ENCODE results near the gene SURF6. TPM values are rescaled to one million over a fixed set of nuclear protein-coding genes. Genes with fewer than 3 reads are reported as not detected.

Gene SURF6
- total RNA-seq, 1 donor from 2014 or later, result 24.9 TPM

DNA sequence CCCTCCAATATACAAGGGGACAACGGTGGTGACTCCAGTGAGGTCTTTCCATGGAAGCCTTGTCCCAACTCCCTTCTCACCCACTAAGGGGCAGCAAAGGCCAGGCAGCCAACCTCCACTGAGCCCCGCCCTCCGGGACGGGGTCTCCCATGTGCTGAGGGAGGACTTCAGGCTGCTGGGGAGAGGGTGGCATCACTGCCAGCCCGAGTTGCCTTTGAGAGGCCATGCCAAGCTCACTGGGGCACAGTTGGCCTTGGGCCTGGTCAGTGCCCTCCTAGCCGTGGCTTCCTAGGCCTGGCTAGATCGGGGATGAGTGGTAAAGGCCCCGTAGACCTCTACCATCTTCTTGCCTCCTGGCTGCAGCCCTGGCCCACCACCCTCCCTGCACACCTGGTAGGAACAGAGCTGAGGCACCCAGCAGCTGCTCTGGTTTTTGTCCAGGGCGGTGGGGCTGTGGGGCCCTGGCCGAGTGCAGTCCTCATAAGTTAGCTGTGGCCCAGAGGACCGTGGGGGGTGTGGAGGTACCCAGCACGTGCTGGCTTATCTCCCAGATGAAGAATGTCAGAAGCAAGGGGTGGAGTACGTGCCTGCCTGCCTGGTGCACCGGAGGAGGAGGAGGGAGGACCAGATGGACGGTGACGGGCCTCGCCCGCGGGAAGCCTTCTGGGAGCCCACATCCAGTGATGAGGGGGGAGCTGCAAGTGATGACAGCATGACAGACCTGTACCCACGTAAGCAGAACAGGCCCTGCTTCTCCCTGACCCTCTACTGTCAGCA lies 23.6 kb upstream of the SURF6 start:
- H3K27ac Mint-ChIP-seq, result no peak overlapping the region
- peak overlapping the region; percentile 43 for H3K4me3 Mint-ChIP-seq
- H3K27me3 Mint-ChIP-seq (ENCODE audit: low read depth), result no peaks in the 10 kb centered on the region
- DNase-seq (ENCODE audit: low spot score in 2 of 2, unreplicated experiment in 2 of 2), result no peak
- peaks cover 22% of the 10 kb centered on the region for H3K36me3 Mint-ChIP-seq
- peaks cover 3% of the 10 kb centered on the region for H3K4me1 Mint-ChIP-seq
- TF ChIP-seq, protein P1, sequence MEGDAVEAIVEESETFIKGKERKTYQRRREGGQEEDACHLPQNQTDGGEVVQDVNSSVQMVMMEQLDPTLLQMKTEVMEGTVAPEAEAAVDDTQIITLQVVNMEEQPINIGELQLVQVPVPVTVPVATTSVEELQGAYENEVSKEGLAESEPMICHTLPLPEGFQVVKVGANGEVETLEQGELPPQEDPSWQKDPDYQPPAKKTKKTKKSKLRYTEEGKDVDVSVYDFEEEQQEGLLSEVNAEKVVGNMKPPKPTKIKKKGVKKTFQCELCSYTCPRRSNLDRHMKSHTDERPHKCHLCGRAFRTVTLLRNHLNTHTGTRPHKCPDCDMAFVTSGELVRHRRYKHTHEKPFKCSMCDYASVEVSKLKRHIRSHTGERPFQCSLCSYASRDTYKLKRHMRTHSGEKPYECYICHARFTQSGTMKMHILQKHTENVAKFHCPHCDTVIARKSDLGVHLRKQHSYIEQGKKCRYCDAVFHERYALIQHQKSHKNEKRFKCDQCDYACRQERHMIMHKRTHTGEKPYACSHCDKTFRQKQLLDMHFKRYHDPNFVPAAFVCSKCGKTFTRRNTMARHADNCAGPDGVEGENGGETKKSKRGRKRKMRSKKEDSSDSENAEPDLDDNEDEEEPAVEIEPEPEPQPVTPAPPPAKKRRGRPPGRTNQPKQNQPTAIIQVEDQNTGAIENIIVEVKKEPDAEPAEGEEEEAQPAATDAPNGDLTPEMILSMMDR (IDR thresholded peaks at IDR 0.05; ENCODE audit: unreplicated experiment), result no peak
- H3K9me3 Mint-ChIP-seq, result no peaks in the 10 kb centered on the region

DNA sequence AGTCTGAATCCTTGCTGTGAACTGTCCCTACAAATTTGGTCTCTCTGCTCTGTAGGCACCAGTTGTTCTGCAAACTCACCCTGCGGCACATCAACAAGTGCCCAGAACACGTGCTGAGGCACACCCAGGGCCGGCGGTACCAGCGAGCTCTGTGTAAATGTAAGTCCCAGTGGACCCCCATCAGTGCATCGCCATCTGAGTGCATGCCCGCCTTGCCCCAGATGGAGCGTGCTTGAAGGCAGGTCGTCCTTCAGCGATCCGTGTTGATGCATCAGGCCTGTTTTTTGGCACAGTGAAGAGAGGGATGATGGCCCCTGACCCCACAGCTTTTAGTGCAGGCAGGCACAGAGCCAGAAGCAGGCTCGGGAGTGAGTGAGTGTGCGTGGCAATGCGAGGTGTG lies 21.7 kb upstream of the SURF6 start:
- H3K27ac Mint-ChIP-seq, result no peak overlapping the region
- peak overlapping the region; percentile 71 for H3K4me3 Mint-ChIP-seq
- TF ChIP-seq, protein P1 (IDR thresholded peaks at IDR 0.05; ENCODE audit: unreplicated experiment), result no peak

DNA sequence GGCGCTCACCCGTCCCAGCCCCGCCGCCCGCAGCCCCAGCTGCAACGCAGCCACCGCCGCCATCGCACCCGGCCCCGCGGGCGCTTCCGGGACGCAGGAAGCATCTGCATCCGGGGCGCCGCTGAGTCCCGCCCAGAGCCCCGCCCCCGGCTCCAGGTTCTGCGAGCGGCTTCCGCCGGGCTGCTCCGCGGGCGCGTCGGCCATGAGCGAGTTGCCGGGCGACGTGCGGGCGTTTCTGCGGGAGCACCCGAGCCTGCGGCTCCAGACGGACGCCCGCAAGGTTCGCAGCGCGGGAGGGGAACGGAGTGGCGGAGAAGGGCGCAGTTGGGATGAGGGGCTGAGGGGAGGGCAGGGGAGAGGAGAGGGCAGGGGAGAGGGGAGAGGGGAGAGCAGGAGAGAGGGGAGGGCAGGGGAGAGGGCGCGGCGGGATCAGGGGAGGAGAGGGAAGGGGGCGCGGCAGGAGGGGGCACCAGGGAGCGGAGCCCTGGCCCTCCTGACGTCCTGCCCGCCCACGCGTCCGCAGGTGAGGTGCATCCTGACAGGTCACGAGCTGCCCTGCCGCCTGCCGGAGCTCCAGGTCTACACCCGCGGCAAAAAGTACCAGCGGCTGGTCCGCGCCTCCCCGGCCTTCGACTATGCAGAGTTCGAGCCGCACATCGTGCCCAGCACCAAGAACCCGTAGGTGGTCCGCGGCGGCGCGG lies 20.6 kb upstream of the SURF6 start, which contains the start of the genes SURF1 and SURF2:
TSS of gene SURF1 (minus strand) at position 97 of the 701 bp plus-strand sequence. CDS start at position 63, 34 bp downstream.
TSS of gene SURF2 (plus strand) at position 160 of the 701 bp plus-strand sequence. CDS start at position 203, 43 bp downstream.
- Mint-ChIP-seq H3K27ac (peak within 1 kb of the TSS; percentile 88), H3K27me3 (ENCODE audit: low read depth) (no peaks in the 10 kb centered on the region), H3K36me3 (peaks cover 13% of the 10 kb centered on the region), H3K9me3 (no peaks in the 10 kb centered on the region), H3K4me1 (peaks cover 3% of the 10 kb centered on the region), H3K4me3 (peak within 1 kb of the TSS; percentile 88)
- TF ChIP-seq, protein P1 (IDR thresholded peaks at IDR 0.05; ENCODE audit: unreplicated experiment), result no peak
- DNase-seq (ENCODE audit: low spot score in 2 of 2, unreplicated experiment in 2 of 2), result peak; percentile 81 to 92

More for the DNA sequence above, 21.7 kb upstream of the SURF6 start:
- H3K27me3 Mint-ChIP-seq (ENCODE audit: low read depth), result no peaks in the 10 kb centered on the region
- no peaks in the 10 kb centered on the region for H3K9me3 Mint-ChIP-seq
- DNase-seq (ENCODE audit: low spot score in 2 of 2, unreplicated experiment in 2 of 2), result no peak
- H3K36me3 Mint-ChIP-seq, result peaks cover 15% of the 10 kb centered on the region
- H3K4me1 Mint-ChIP-seq, result peaks cover 3% of the 10 kb centered on the region

DNA sequence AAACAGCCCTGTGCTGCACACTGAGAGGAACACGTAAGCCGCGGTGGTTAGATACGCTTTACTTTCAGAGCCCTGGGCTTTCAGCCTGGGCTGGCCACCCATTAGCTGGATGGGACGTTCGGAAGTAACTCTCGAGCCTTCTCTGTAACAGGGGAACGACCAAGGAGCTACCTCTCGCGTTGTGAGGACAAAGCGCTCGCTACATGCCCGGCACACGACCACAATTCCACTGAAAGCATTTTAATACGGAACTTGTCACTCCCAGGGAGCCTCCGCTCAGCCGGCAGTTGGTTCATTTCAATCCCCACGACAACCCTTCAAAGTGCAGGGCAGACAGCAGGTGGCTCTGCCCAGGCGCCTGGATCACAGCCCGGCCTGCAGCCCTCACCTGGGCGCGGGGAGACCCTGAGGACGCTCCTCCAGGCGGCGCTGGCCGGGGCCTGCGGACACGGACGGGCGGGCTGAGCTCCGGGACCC lies 19.9 kb upstream of the SURF6 start:
- peaks cover 10% of the 10 kb centered on the region for H3K36me3 Mint-ChIP-seq
- H3K4me3 Mint-ChIP-seq, result peak overlapping the region; percentile 88
- no peak for DNase-seq (ENCODE audit: low spot score in 2 of 2, unreplicated experiment in 2 of 2)

DNA sequence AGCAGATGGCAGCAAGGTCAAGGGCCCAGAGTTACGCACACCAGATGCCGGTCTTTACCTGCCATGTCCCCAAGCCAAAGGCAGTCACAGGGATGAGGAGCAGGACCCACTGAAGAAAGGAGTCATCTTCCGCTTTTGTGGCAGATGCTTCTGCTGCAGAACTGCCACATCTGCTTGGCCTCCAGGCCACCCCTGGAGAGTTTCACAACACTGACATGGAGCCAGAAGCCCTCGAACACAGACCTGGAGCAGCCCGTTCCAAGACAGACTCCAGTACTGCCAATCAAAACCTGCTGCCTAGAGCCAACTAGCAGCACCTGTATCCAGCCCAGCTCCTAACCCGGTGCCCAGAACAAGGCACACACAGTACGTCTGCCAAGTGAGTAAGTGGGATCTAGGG lies 18.8 kb upstream of the SURF6 start:
- no peaks in the 10 kb centered on the region for H3K9me3 Mint-ChIP-seq
- peaks cover 3% of the 10 kb centered on the region for H3K4me1 Mint-ChIP-seq
- H3K27ac Mint-ChIP-seq, result no peak overlapping the region
- H3K36me3 Mint-ChIP-seq, result peaks cover 14% of the 10 kb centered on the region
- H3K27me3 Mint-ChIP-seq (ENCODE audit: low read depth), result no peaks in the 10 kb centered on the region
- H3K4me3 Mint-ChIP-seq, result peak overlapping the region; percentile 88
- TF ChIP-seq, protein P1 (IDR thresholded peaks at IDR 0.05; ENCODE audit: unreplicated experiment), result no peak
- no peak for DNase-seq (ENCODE audit: low spot score in 2 of 2, unreplicated experiment in 2 of 2)

More for the DNA sequence above, 19.9 kb upstream of the SURF6 start:
- TF ChIP-seq, protein P1 (IDR thresholded peaks at IDR 0.05; ENCODE audit: unreplicated experiment), result no peak
- Mint-ChIP-seq H3K27me3 (ENCODE audit: low read depth) (no peaks in the 10 kb centered on the region), H3K27ac (peak overlapping the region; percentile 88), H3K9me3 (no peaks in the 10 kb centered on the region), H3K4me1 (peaks cover 3% of the 10 kb centered on the region)
